Measurements from ENCODE around the gene CFAP46. TPM values are rescaled to one million over a fixed set of nuclear protein-coding genes. Genes with fewer than 3 reads are reported as not detected.

Gene CFAP46
- total RNA-seq, 2 experiments from 2014 or later, result not detected

DNA sequence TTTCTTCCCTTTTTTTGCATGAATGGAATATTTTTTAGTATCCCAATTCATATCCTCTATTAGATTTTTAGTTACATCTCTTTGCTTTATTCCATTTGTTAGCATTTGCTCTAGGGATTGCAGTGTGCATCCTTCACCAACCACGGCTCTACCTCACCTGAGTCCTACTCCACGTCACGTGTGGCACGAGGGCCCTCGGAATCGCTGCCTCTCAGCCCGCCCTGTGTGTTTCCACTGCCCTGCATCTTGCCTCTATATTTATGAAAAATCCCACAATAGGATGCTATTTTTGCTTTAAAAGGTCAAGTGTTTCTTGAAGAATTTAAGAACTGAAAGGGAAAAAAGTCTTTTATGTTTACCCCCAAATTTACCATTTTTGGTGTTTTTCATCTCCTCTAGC is 41.0 kb downstream of the CFAP46 start:
- intact Hi-C loops (cut with micrococcal nuclease; ENCODE audit: unreplicated experiment), result no loop called here
- H3K4me2 ChIP-seq (ENCODE audit: low read length), result no peak overlapping the region
- H3K9me3 ChIP-seq (ENCODE audit: low read length), result no peaks in the 10 kb centered on the region
- H3K9me2 ChIP-seq (ENCODE audit: insufficient read depth, low read length), result no peaks in the 10 kb centered on the region
- no peak for DNase-seq (ENCODE audit: low spot score)
- H3K27ac ChIP-seq (ENCODE audit: low read depth, low read length, poor library complexity, severe bottlenecking), result no peak overlapping the region
- H3K36me3 ChIP-seq (ENCODE audit: insufficient read depth, low read length), result no peaks in the 10 kb centered on the region
- H4K20me1 ChIP-seq (ENCODE audit: insufficient read depth, low read length), result no peaks in the 10 kb centered on the region
- no peak for TF ChIP-seq CTCF (conservative IDR thresholded peaks at IDR 0.05; ENCODE audit: low read length)
- no peak for TF ChIP-seq EZH2phosphoT487 (IDR thresholded peaks at IDR 0.05; ENCODE audit: borderline replicate concordance, low read depth, low read length)
- H3K4me3 ChIP-seq (ENCODE audit: low read depth, low read length, poor library complexity, severe bottlenecking), result no peak overlapping the region
- no TSS peak for BruUV-seq (replicated peaks)
- no peaks in the 10 kb centered on the region for H3K4me1 ChIP-seq (ENCODE audit: insufficient read depth, low read length, poor library complexity, severe bottlenecking)
- H3K79me2 ChIP-seq (ENCODE audit: insufficient read depth, low read depth, low read length), result no peaks in the 10 kb centered on the region
- POLR2A ChIA-PET, result interaction anchor here (0.5 to 0.6 kb wide), 2 partner anchors 136 to 201 kb away, joined by 3 read pairs; no protein-coding TSS in a partner anchor
- CTCF ChIA-PET (ENCODE audit: unreplicated experiment), result no interaction called here
- H2AFZ ChIP-seq (ENCODE audit: low read length), result no peak overlapping the region

DNA sequence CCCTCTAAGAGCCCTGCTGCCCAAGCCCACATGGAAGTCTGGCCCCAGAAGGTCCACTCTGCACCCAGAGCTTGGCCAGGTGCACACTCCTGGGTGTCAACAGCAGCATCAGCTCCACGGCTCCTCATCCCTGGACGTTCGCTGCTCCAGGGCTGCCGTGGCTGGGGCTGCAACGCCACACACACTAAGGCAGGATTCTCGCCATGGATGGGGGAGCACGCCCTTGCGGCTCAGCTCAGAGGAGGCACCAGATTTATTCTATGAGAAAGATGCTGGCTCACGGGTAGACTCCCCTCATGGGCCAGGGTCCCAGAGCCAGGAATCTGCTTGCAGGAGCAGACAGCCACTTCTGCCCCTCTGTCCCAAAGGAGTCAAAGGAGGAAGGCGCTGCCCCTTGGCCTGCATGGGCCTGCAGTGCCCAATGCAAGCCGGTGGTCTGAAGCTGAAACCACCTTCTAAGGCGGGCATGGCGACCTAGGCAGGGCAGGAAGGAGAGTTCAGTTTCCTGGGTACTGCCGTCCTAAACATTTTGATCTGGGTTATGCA is 42.1 kb downstream of the CFAP46 start:
- Histone ChIP-seq H3K4me1 (ENCODE audit: insufficient read depth, low read length, poor library complexity, severe bottlenecking) (no peaks in the 10 kb centered on the region), H3K36me3 (ENCODE audit: insufficient read depth, low read length) (no peaks in the 10 kb centered on the region), H3K4me3 (ENCODE audit: low read depth, low read length, poor library complexity, severe bottlenecking) (no peak overlapping the region), H3K27ac (ENCODE audit: low read depth, low read length, poor library complexity, severe bottlenecking) (no peak overlapping the region), H3K9me3 (ENCODE audit: low read length) (no peaks in the 10 kb centered on the region), H2AFZ (ENCODE audit: low read length) (no peak overlapping the region), H3K4me2 (ENCODE audit: low read length) (no peak overlapping the region), H4K20me1 (ENCODE audit: insufficient read depth, low read length) (no peaks in the 10 kb centered on the region), H3K79me2 (ENCODE audit: insufficient read depth, low read depth, low read length) (no peaks in the 10 kb centered on the region), H3K9me2 (ENCODE audit: insufficient read depth, low read length) (no peaks in the 10 kb centered on the region)
- intact Hi-C loops (cut with micrococcal nuclease; ENCODE audit: unreplicated experiment), result no loop called here
- DNase-seq (ENCODE audit: low spot score), result no peak
- TF ChIP-seq EZH2phosphoT487 (IDR thresholded peaks at IDR 0.05; ENCODE audit: borderline replicate concordance, low read depth, low read length), result no peak
- TF ChIP-seq CTCF (conservative IDR thresholded peaks at IDR 0.05; ENCODE audit: low read length), result no peak
- ChIA-PET CTCF (ENCODE audit: unreplicated experiment) (no interaction called here), POLR2A (interaction anchor here (0.7 kb wide), 1 partner anchor 8 kb away, joined by 3 read pairs; no protein-coding TSS in a partner anchor)
- BruUV-seq (replicated peaks), result no TSS peak

DNA sequence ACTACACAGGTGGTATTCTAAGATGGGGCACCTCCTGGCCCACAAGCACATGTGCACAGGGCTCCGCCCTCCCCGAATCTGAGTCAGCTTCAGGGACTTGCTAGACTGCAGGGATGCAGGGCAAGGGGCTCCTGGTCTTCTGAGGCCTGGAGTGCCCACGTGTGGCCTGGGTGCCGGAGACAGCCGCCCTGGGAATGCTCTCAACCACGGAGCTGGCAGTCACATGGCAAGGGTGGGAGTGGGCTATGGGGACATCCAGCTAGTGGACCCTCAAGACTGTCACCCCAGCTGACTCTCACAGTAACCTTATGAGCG is 42.7 kb downstream of the CFAP46 start:
- Histone ChIP-seq H2AFZ (ENCODE audit: low read length) (no peak overlapping the region), H3K36me3 (ENCODE audit: insufficient read depth, low read length) (no peaks in the 10 kb centered on the region), H3K4me2 (ENCODE audit: low read length) (no peak overlapping the region), H3K79me2 (ENCODE audit: insufficient read depth, low read depth, low read length) (no peaks in the 10 kb centered on the region), H3K9me2 (ENCODE audit: insufficient read depth, low read length) (no peaks in the 10 kb centered on the region), H3K27ac (ENCODE audit: low read depth, low read length, poor library complexity, severe bottlenecking) (no peak overlapping the region), H3K9me3 (ENCODE audit: low read length) (no peaks in the 10 kb centered on the region), H4K20me1 (ENCODE audit: insufficient read depth, low read length) (no peaks in the 10 kb centered on the region), H3K4me1 (ENCODE audit: insufficient read depth, low read length, poor library complexity, severe bottlenecking) (no peaks in the 10 kb centered on the region), H3K4me3 (ENCODE audit: low read depth, low read length, poor library complexity, severe bottlenecking) (no peak overlapping the region)
- intact Hi-C loops (cut with micrococcal nuclease; ENCODE audit: unreplicated experiment), result no loop called here
- TF ChIP-seq EZH2phosphoT487 (IDR thresholded peaks at IDR 0.05; ENCODE audit: borderline replicate concordance, low read depth, low read length), result no peak
- TF ChIP-seq CTCF (conservative IDR thresholded peaks at IDR 0.05; ENCODE audit: low read length), result no peak
- ChIA-PET CTCF (ENCODE audit: unreplicated experiment) (no interaction called here), POLR2A (no interaction called here)
- no peak for DNase-seq (ENCODE audit: low spot score)
- no TSS peak for BruUV-seq (replicated peaks)
